Spinal cord (tissue), 10 donors: ENCODE data around the gene OR56A3. TPM values are rescaled to one million over a fixed set of nuclear protein-coding genes. Genes with fewer than 3 reads are reported as not detected.
A peak's percentile ranks its signal among the peaks of the same experiment; 100 is the strongest.

Experiments used
- DNase-seq, 6 donors: peaks; one replicate each; pipeline versions ENCODE4 v3.0.0 to v3.0.0-alpha.2; 2013 to 2015; ENCODE audit warnings: low spot score in 6 of 6, low read depth in 4 of 6
- H3K27ac ChIP-seq: one replicate; pipeline ENCODE4 v1.5.1; 2013; ENCODE audit warnings: low read depth, low read length, control low read depth
- H3K27me3 ChIP-seq: one replicate; pipeline ENCODE4 v1.6.1; 2013; ENCODE audit warnings: low read length; ENCODE audit not compliant: control insufficient read depth, insufficient read depth
- H3K36me3 ChIP-seq: one replicate; pipeline ENCODE4 v1.6.1; 2013; ENCODE audit warnings: low read length; ENCODE audit not compliant: control insufficient read depth, insufficient read depth
- H3K4me1 ChIP-seq: one replicate; pipeline ENCODE4 v1.6.1; 2013; ENCODE audit warnings: low read length; ENCODE audit not compliant: control insufficient read depth, insufficient read depth
- H3K4me3 ChIP-seq: one replicate; pipeline ENCODE4 v1.5.1; 2013; ENCODE audit warnings: low read depth, low read length, control low read depth
- H3K9me3 ChIP-seq: one replicate; pipeline ENCODE4 v1.6.1; 2013; ENCODE audit warnings: low read length; ENCODE audit not compliant: control insufficient read depth, insufficient read depth
- WGBS: methylation state at CpG from one replicate; pipeline ENCODE4 v1.1.5; 2013; ENCODE audit warnings: missing lambda C conversion rate; ENCODE audit not compliant: insufficient coverage; 5-methylcytosine and 5-hydroxymethylcytosine counted together
- polyA plus RNA-seq, 2 donors: library from polyadenylated mRNA; unstranded; fragments of 120-200 nt; gene quantifications; one replicate each; pipeline ENCODE4 v1.2.1, GENCODE V29; 2013; ENCODE audit not compliant: insufficient read length in 2 of 2
- total RNA-seq, 2 donors: library from RNA; depleted of rRNA in 1 of 2; stranded (reverse); fragments of 120-200 nt in 1 of 2; fragments of >200 nt in 1 of 2; gene quantifications; one replicate each; pipeline versions ENCODE4 v1.2.3 to v1.2.4, GENCODE V29; 2013 to 2014
- donor health status: healthy.

The OR56A3 gene
- total and polyA plus RNA-seq, 4 donors: not detected

GRCh38 chr11:5929571-5930368 is 12.3 kb upstream of the OR56A3 start:
- Histone ChIP-seq H3K27me3 (no peaks in the 10 kb centered on the region), H3K36me3 (no peaks in the 10 kb centered on the region), H3K4me1 (no peaks in the 10 kb centered on the region), H3K9me3 (peaks cover 2% of the 10 kb centered on the region), H3K4me3 (no peak overlapping the region), H3K27ac (no peak overlapping the region)
- WGBS: 92% methylated on average over 31 of the region's 31 CpGs
- no peak for DNase-seq

- Histone ChIP-seq H3K9me3 (peaks cover 2% of the 10 kb centered on the region), H3K27ac (no peak overlapping the region), H3K4me1 (no peaks in the 10 kb centered on the region), H3K36me3 (no peaks in the 10 kb centered on the region), H3K4me3 (no peak overlapping the region), H3K27me3 (no peaks in the 10 kb centered on the region)
- DNase-seq: no peak
- WGBS: 88% methylated on average over 19 of the region's 19 CpGs
These were observed 11.4 kb upstream of the OR56A3 start for GRCh38 chr11:5930614-5931013.

GRCh38 chr11:5931061-5931460 is 11.0 kb upstream of the OR56A3 start:
- Histone ChIP-seq H3K27me3 (no peaks in the 10 kb centered on the region), H3K4me1 (no peaks in the 10 kb centered on the region), H3K9me3 (peaks cover 2% of the 10 kb centered on the region), H3K36me3 (no peaks in the 10 kb centered on the region), H3K27ac (no peak overlapping the region), H3K4me3 (no peak overlapping the region)
- no peak for DNase-seq
- 89% methylated on average over 8 of the region's 8 CpGs for WGBS

GRCh38 chr11:5932671-5933070 is 9.4 kb upstream of the OR56A3 start:
- no peak overlapping the region for H3K27ac ChIP-seq
- no peak for DNase-seq
- peaks cover 4% of the 10 kb centered on the region for H3K9me3 ChIP-seq
- H3K4me1 ChIP-seq: no peaks in the 10 kb centered on the region
- no peaks in the 10 kb centered on the region for H3K36me3 ChIP-seq
- H3K4me3 ChIP-seq: no peak overlapping the region
- no peaks in the 10 kb centered on the region for H3K27me3 ChIP-seq
- WGBS: 94% methylated on average over 11 of the region's 11 CpGs

- Histone ChIP-seq H3K9me3 (peaks cover 5% of the 10 kb centered on the region), H3K27ac (no peak overlapping the region), H3K27me3 (no peaks in the 10 kb centered on the region), H3K36me3 (no peaks in the 10 kb centered on the region), H3K4me1 (no peaks in the 10 kb centered on the region), H3K4me3 (no peak overlapping the region)
- no peak for DNase-seq
- 95% methylated on average over 6 of the region's 10 CpGs for WGBS
These were observed 8.9 kb upstream of the OR56A3 start for GRCh38 chr11:5933116-5933515.

GRCh38 chr11:5937868-5938602 is 4.0 kb upstream of the OR56A3 start:
- H3K36me3 ChIP-seq: no peaks in the 10 kb centered on the region
- no peak overlapping the region for H3K4me3 ChIP-seq
- no peak overlapping the region for H3K27ac ChIP-seq
- DNase-seq: no peak
- H3K4me1 ChIP-seq: no peaks in the 10 kb centered on the region
- 89% methylated on average over 39 of the region's 39 CpGs for WGBS
- no peaks in the 10 kb centered on the region for H3K27me3 ChIP-seq
- H3K9me3 ChIP-seq: peaks cover 5% of the 10 kb centered on the region

GRCh38 chr11:5938603-5938965 is 3.5 kb upstream of the OR56A3 start:
- H3K36me3 ChIP-seq: no peaks in the 10 kb centered on the region
- H3K4me3 ChIP-seq: no peak overlapping the region
- no peak overlapping the region for H3K27ac ChIP-seq
- peak in 1 of 6 donors; percentile 18 for DNase-seq
- H3K27me3 ChIP-seq: no peaks in the 10 kb centered on the region
- no peaks in the 10 kb centered on the region for H3K4me1 ChIP-seq
- 61% methylated on average over 21 of the region's 21 CpGs for WGBS
- H3K9me3 ChIP-seq: peaks cover 3% of the 10 kb centered on the region

- Histone ChIP-seq H3K4me3 (no peak overlapping the region), H3K9me3 (peaks cover 3% of the 10 kb centered on the region), H3K36me3 (no peaks in the 10 kb centered on the region), H3K27me3 (no peaks in the 10 kb centered on the region), H3K4me1 (no peaks in the 10 kb centered on the region), H3K27ac (no peak overlapping the region)
- 100% methylated on average over 2 of the region's 2 CpGs for WGBS
- DNase-seq: no peak
These were observed 1.3 kb upstream of the OR56A3 start for GRCh38 chr11:5940748-5941147.

- H3K9me3 ChIP-seq: no peaks in the 10 kb centered on the region
- H3K36me3 ChIP-seq: no peaks in the 10 kb centered on the region
- no peak overlapping the region for H3K27ac ChIP-seq
- no peaks in the 10 kb centered on the region for H3K27me3 ChIP-seq
- no peak overlapping the region for H3K4me3 ChIP-seq
- H3K4me1 ChIP-seq: no peaks in the 10 kb centered on the region
- 100% methylated on average over 1 of the region's 3 CpGs for WGBS
- no peak for DNase-seq
These were observed 13.5 kb downstream of the OR56A3 start for GRCh38 chr11:5955586-5955985.
